Right renal cortex interstitium (tissue), 3 donors: ENCODE data around the gene CA12. TPM values are rescaled to one million over a fixed set of nuclear protein-coding genes. Genes with fewer than 3 reads are reported as not detected.

Experiments
- DNase-seq, 3 donors: peaks; one replicate each; pipeline ENCODE4 v3.0.0-alpha.2; 2013; ENCODE audit warnings: low read depth in 3 of 3, low spot score in 2 of 3
- polyA plus RNA-seq, 3 donors: library from polyadenylated mRNA; unstranded; fragments of 120-200 nt; gene quantifications; one replicate each; pipeline ENCODE4 v1.2.1, GENCODE V29; 2013; ENCODE audit not compliant: insufficient read length in 3 of 3

CA12 gene
- polyA plus RNA-seq, 3 donors = 137 to 154 (median 151) TPM

- no peak for DNase-seq
Measured at GRCh38 chr15:63313825-63314224, 67.8 kb downstream of the CA12 start.

DNA sequence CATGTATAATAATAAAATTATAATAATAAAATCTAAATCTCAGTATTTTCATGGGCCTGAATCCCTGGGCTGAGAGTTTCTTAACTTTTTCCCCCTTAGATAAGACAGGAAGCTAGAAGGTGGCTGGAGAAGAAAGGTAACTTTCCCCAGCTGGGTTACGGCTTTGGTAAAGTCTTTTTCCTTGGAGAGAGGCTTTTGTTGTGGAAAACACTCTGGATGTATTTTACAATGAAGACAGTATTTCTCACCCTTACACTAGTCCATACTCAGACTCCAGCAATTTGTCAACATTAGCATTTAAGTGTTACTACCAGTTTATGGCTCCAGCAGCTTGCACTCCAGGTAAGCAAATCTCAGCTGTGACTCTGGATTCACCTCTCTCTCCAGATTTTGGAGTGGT, 69.4 kb downstream of the CA12 start:
- DNase-seq = no peak

DNA sequence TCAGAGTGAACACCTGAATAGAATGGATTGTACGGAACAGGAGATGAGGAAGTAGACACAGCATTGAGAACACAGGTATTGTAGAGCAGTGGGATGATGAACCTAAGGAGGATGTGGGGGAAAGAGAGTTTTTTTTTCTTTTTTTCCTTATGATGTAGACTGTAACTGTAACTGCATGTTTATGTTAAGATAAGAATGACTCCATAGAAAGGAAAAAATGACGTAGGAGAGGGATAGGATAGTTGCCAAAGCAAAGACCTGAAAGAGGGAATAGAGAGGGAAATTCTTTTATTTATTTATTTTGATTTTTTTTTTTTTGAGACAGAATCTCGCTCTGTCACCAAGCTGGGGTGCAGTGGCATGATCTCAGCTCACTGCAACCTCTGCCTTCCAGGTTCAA, 71.0 kb downstream of the CA12 start:
- DNase-seq = no peak

- no peak for DNase-seq
Measured at GRCh38 chr15:63308947-63309346, 72.7 kb downstream of the CA12 start.

- no peak for DNase-seq
Measured at GRCh38 chr15:63308491-63308890, 73.2 kb downstream of the CA12 start.

DNA sequence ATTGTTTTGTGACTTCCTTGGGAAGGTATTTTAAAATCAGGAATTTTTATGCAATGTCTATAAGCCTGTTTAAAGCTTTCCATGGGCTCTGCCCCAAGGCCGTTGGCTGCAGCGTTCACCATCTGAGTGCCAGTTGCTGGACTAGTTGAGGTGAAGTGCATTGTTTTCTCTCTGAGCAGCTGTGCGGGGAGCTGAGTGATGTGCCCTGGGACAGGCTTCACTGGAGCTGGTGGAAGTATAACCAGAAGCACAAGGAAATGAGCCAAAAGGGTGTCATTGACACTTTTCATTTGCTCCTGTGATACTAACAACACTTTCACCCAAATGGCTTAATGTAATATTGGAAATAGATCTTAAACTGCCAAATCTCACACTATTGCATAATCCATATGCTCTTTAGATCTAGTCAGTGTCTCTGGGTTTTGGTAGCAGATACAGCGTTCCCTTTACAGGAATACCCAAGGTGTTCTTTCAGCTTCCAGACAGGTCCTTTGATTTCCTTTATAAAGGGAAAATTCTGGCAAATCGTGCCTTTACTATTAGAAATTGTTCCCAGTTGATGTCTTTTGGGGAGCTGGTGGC, 75.1 kb downstream of the CA12 start:
- no peak for DNase-seq

GRCh38 chr15:63305260-63305659, 76.4 kb downstream of the CA12 start:
- no peak for DNase-seq

GRCh38 chr15:63301088-63301487, 80.6 kb downstream of the CA12 start:
- DNase-seq = no peak

- no peak for DNase-seq
Measured at GRCh38 chr15:63299943-63300575, 81.6 kb downstream of the CA12 start.

DNA sequence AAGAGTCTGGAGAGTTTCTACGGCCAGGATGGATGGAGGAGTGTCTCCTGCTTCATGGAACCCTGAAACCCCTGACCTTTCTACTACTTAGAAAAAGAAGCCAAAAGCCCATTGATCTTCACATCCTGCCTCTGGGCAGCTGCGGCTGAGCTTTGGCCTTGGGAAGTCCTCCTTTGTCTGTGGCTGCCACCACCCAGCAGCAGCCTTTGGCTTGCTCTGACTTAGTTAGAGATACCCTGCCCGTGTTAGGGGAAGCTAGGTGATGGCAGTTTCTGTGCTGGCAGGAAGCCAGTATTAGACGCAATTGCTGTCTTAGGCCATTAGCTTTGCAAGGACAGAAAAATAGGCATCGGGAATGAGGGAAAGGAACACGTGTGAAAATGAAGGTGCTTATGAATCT, 85.5 kb downstream of the CA12 start:
- no peak for DNase-seq

- no peak for DNase-seq
Measured at GRCh38 chr15:63295341-63295740, 86.3 kb downstream of the CA12 start.

DNA sequence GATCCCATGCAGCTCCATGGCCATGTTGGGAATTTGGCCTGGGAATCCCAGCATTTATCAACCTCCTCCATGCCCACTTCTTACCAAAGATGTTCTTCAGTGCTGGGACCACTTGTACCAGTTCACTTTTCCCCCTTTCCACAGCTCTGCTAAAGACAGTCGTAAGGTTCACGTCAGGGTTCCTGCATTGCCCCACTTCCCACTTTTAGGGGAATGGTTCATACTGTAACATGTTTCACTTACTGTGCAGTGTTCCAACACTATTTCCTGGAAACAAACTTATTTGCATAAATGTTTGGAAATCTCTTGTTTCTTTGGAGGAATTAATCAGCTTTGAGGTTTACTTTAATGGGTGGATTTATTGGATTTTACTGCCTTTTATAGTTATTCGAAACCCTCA, 87.3 kb downstream of the CA12 start:
- no peak for DNase-seq

DNA sequence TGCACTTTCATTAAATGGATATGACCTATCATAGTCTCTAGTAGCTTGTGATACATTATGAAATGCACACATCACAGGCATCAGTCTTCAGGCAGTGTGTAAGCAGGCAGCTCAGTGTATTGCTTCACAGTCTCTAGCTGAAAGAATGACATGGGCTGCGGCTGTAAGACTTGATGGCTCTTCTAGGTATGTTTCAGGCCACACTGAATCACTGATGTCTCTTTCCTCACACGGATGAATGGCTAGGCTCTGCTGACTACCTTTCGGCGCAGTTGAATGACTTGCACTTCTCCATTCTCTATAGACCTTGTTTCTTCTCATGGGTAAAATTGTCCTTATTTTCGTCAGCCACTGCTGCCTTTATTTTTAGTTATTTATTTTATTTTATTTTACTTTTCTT, 88.9 kb downstream of the CA12 start:
- no peak for DNase-seq

DNA sequence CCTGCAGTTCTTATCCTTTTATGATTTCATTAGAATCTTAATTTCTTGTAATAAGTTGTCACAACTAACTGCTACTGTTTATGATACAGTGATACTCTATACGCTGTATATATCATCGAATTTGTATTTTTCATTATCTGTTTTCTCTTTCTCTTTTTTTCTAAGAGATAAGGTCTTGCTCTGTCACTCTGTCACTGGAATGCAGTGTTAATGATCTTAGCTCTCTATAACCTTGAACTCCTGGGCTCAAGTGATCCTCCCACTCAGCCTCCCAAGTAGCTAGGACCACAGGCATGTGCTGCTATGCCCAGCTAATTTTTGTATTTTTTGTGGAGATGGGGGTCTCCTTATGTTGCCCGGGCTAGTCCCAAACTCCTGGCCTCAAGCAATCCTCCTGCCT, 89.4 kb downstream of the CA12 start:
- no peak for DNase-seq

GRCh38 chr15:63291507-63291906, 90.1 kb downstream of the CA12 start:
- DNase-seq = no peak

DNA sequence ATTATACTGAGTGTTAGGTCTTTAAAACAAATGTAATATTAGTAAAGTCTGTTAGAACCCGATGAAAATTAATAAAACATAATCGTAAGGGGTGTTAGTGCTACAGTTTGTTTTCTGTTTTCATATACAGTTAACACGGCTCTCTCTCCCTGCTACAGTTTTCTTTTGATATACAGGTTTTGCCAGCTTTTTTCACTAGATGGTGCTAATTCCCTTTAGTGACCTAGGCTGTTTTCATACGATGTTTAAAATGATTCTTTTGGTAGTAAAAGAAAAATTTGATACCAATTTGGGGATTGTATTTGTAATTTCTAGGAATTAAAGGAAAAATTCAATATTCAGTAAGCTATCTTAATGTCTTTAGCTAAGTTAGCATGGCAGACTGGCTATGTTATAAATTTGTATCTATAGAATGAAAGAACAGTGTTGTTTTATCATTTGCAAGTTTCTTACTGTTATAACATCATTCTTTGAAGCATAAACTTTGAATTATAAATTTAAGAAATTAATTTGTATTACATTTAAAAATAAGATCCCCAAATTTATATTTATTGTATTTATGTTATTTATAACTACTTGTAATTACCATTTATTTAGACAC, 92.8 kb downstream of the CA12 start:
- DNase-seq = no peak

GRCh38 chr15:63288342-63288741, 93.3 kb downstream of the CA12 start:
- no peak for DNase-seq

DNA sequence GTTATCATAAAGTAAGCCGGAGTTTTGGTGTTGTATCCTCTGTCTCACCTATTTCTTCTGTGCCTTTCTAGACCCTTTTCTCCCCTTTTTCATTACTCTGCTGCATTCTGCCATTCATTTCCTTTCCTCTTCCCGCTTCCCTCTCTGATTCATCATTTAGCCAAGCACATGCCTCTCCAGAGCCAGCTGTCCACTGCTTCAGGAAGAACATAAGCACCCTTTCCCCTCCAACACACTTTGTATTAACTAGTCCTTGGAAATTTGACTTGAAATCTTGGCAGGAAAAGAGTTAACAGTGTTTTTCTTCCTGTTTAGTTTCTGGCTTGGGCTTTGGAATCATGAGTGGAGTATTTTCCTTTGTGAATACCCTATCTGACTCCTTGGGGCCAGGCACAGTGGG, 94.5 kb downstream of the CA12 start:
- DNase-seq = no peak

DNA sequence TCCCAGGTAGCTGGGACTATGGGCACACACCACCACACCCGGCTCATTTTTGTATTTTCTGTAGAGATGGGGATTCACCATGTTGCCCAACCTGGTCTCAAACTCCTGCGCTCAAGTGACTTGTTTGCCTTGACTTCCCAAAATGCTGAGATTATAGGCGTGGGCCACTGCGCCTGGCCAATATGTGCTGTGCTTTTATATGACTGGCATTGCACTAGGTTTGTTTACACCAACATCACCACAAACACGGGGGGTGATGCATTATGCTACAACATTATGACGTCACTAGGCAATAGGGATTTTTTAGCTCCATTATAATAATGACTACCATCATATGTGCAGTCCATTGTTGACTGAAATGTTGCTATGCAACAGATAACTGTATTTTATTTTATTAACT, 97.3 kb downstream of the CA12 start:
- no peak for DNase-seq

- DNase-seq = no peak
Measured at GRCh38 chr15:63283126-63283525, 98.5 kb downstream of the CA12 start.

- no peak for DNase-seq
Measured at GRCh38 chr15:63277893-63278456, 103.7 kb downstream of the CA12 start.
